ENCODE results near the gene CSN1S1. TPM values are rescaled to one million over a fixed set of nuclear protein-coding genes. Genes with fewer than 3 reads are reported as not detected.
A peak's percentile ranks its signal among the peaks of the same experiment; 100 is the strongest.

CSN1S1 gene, protein sequence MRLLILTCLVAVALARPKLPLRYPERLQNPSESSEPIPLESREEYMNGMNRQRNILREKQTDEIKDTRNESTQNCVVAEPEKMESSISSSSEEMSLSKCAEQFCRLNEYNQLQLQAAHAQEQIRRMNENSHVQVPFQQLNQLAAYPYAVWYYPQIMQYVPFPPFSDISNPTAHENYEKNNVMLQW
- total RNA-seq, result not detected
- long read RNA-seq, donor 1, result 0 reads
- long read RNA-seq, donor 2, result 0 reads

DNA sequence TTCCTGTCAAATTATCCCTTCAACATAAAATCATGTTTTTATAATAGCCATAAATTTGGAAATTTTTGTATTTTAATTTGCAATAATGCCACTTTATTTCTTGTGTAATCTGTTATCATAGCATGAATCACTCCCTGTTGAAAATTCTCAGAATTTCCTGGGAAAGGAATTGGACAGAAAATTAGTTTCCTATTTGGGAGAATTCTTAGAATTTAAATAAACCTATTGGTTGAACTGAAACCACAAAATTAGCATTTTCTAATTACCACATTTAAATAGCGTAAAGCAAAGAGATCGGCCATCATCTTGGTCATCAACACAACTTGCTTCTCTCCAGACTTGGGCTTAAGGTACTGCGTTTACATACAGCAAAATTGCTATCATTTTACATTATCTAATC is at the start of gene CSN1S1:
Gene CSN1S1, plus strand, starts transcription at position 301 of the 400 bp plus-strand sequence. CDS start 1,488 bp downstream, outside the sequence.
- no peaks in the 10 kb centered on the region for H3K4me1 ChIP-seq (ENCODE audit: low read depth)
- H3K9me3 ChIP-seq, result no peaks in the 10 kb centered on the region
- no peaks in the 10 kb centered on the region for H3K36me3 ChIP-seq (ENCODE audit: low read depth)
- TF ChIP-seq, protein P1, sequence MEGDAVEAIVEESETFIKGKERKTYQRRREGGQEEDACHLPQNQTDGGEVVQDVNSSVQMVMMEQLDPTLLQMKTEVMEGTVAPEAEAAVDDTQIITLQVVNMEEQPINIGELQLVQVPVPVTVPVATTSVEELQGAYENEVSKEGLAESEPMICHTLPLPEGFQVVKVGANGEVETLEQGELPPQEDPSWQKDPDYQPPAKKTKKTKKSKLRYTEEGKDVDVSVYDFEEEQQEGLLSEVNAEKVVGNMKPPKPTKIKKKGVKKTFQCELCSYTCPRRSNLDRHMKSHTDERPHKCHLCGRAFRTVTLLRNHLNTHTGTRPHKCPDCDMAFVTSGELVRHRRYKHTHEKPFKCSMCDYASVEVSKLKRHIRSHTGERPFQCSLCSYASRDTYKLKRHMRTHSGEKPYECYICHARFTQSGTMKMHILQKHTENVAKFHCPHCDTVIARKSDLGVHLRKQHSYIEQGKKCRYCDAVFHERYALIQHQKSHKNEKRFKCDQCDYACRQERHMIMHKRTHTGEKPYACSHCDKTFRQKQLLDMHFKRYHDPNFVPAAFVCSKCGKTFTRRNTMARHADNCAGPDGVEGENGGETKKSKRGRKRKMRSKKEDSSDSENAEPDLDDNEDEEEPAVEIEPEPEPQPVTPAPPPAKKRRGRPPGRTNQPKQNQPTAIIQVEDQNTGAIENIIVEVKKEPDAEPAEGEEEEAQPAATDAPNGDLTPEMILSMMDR (IDR thresholded peaks at IDR 0.05), result no peak
- DNase-seq (no peak), ATAC-seq (no peak)
- intact Hi-C loops (cut with DNase I, micrococcal nuclease), result no loop called here
- no peak within 1 kb of the TSS for H3K4me3 ChIP-seq

DNA sequence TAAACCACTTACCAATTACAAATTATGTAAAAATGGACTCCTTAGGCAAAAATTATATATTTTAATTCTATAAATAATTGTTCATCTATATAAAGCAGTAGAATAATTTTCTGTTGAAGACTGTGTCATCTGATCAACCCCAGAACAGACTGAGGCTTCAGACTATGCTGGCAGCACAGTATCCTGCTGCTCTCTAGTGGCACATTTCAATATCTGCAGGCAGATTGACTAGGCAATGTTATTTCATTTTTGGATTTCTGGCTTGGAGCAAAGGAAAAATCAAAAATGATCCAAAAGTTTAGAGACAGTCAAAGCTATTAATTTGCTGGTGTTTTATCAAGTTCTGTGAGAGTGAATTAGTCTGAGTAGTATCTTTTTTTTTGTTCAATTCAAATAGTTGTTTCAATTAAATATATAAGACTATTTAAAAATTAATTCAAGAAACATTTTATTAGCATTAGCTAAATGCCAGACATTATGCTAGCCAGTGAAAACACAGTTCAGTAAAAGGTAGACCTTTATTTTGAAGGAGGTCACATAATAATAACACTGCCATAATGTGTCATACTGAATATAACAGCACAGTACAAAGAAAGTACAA is 49.6 kb upstream of the CSN1S1 start:
- Histone ChIP-seq H3K4me3 (no peak overlapping the region), H3K36me3 (ENCODE audit: low read depth) (no peaks in the 10 kb centered on the region), H3K4me1 (ENCODE audit: low read depth) (no peaks in the 10 kb centered on the region), H3K9me3 (no peaks in the 10 kb centered on the region)
- DNase-seq, result peak in 1 of 3 donors; percentile 30
- intact Hi-C loops (cut with DNase I, micrococcal nuclease), result loop anchor here in 1 of 2 donors (2.0 kb wide), 1 partner anchor 192 kb away; no protein-coding TSS in a partner anchor
- peak; percentile 93 for ATAC-seq
- TF ChIP-seq, protein P1 (IDR thresholded peaks at IDR 0.05), result peak; percentile 67

DNA sequence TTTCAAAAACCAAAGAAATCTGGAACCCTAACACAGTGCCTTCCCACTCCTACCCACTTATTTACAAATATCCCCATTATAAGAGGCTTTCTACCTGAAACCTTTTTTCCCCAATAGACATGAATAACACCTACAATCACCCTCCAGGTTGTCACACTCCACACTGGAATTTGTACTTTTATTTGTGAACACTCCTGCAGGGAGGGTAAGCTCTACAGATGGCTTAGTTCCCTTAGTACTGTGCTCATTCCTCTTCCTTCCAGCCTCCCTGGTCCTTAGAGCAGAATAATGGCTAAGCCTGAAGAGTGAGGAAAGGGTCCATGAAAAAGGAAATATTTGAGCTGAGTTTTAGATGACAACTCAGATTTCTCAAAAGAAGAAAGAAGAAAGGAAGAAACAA is 48.7 kb upstream of the CSN1S1 start:
- H3K4me1 ChIP-seq (ENCODE audit: low read depth), result no peaks in the 10 kb centered on the region
- intact Hi-C loops (cut with DNase I, micrococcal nuclease), result no loop called here
- TF ChIP-seq, protein P1 (IDR thresholded peaks at IDR 0.05), result no peak
- H3K36me3 ChIP-seq (ENCODE audit: low read depth), result no peaks in the 10 kb centered on the region
- H3K4me3 ChIP-seq, result no peak overlapping the region
- ATAC-seq (no peak), DNase-seq (no peak)
- no peaks in the 10 kb centered on the region for H3K9me3 ChIP-seq

DNA sequence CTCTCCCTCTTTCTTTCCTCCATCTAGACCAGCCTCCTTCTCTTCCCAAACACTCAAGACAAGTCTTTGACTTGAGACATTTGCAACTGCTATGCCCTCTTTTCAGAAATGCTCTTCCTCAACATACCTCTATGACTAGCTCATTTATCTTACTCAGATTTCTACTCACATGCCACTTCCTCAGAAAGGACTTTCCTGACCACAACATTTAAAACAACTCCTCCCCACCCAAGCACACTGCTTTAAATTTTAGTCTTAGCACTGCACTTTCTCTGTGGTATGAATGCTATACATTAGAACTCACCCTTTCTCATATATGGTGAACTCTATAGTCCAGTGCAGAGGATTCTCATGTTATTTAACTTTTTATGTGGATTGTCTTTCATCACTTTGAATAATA is 42.5 kb upstream of the CSN1S1 start:
- ATAC-seq (no peak), DNase-seq (no peak)
- no peaks in the 10 kb centered on the region for H3K36me3 ChIP-seq (ENCODE audit: low read depth)
- TF ChIP-seq, protein P1 (IDR thresholded peaks at IDR 0.05), result no peak
- H3K4me3 ChIP-seq, result no peak overlapping the region
- H3K4me1 ChIP-seq (ENCODE audit: low read depth), result no peaks in the 10 kb centered on the region
- no peaks in the 10 kb centered on the region for H3K9me3 ChIP-seq
- intact Hi-C loops (cut with DNase I, micrococcal nuclease), result no loop called here

DNA sequence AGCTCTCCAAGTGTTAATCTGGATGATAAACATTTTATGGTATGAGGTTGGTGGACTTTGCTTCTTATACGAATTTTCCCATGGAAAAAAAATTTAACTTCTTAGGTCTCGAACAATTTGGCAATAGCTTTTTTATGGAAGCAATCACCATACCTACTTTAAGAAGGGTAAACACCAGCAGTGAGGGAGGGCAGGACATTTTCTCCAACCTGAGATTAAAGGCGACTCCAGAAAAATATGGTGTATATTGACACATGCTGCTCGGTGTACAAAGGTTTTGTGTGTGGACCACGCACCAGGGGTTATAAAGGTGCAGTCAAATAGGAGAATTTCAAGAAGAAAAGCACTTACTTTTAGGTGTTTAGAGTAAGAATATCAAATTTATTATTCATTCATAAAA is 36.7 kb upstream of the CSN1S1 start:
- H3K9me3 ChIP-seq, result no peaks in the 10 kb centered on the region
- H3K4me3 ChIP-seq, result no peak overlapping the region
- H3K4me1 ChIP-seq (ENCODE audit: low read depth), result no peaks in the 10 kb centered on the region
- intact Hi-C loops (cut with DNase I, micrococcal nuclease), result no loop called here
- ATAC-seq (peak; percentile 93), DNase-seq (peak in 1 of 3 donors; percentile 52)
- TF ChIP-seq, protein P1 (IDR thresholded peaks at IDR 0.05), result no peak
- H3K36me3 ChIP-seq (ENCODE audit: low read depth), result no peaks in the 10 kb centered on the region
